WI38 (cell line): Measurements from ENCODE around the gene TBC1D24.
"Not testable (repeated sequence)": the region's sequence is repeated elsewhere in the genome, so short reads cannot be mapped to it uniquely, and the experiment has no call there.

Experiments used
- H3K4me3 ChIP-seq: 2 replicates; pipeline ENCODE4 v1.5.1; 2011; ENCODE audit warnings: low read depth, mild to moderate bottlenecking, control low read depth, low read length
- CTCF ChIP-seq: IDR thresholded peaks from 2 replicates; pipeline ENCODE4 v1.5.1; 2012; ENCODE audit warnings: low read depth, mild to moderate bottlenecking, control low read depth, low read length

Gene TBC1D24

GRCh38 chr16:2530629-2531318, 55.8 kb downstream of the TBC1D24 start:
- H3K4me3 ChIP-seq, result no peak overlapping the region
- no peak for TF ChIP-seq CTCF

GRCh38 chr16:2531371-2531695, 56.4 kb downstream of the TBC1D24 start, which contains the start of gene CEMP1:
TSS of gene CEMP1 (minus strand) at chr16:2531408. CDS start at chr16:2531073, 335 bp downstream.
- TF ChIP-seq CTCF, result no peak

GRCh38 chr16:2531696-2532493, 57.0 kb downstream of the TBC1D24 start:
- H3K4me3 ChIP-seq, result peak overlapping the region; percentile 56
- no peak for TF ChIP-seq CTCF

More at GRCh38 chr16:2531371-2531695, 56.4 kb downstream of the TBC1D24 start, which contains the start of gene CEMP1:
- H3K4me3 ChIP-seq, result peak within 1 kb of the TSS; percentile 56

GRCh38 chr16:2532494-2533141, 57.7 kb downstream of the TBC1D24 start:
- TF ChIP-seq CTCF, result no peak
- H3K4me3 ChIP-seq, result peak overlapping the region; percentile 56

GRCh38 chr16:2533142-2533755, 58.3 kb downstream of the TBC1D24 start:
- H3K4me3 ChIP-seq, result not testable (repeated sequence)

GRCh38 chr16:2533912-2534311, 59.0 kb downstream of the TBC1D24 start:
- H3K4me3 ChIP-seq, result no peak overlapping the region
- TF ChIP-seq CTCF, result no peak

GRCh38 chr16:2534335-2534734, 59.4 kb downstream of the TBC1D24 start:
- H3K4me3 ChIP-seq, result not testable (repeated sequence)

- H3K4me3 ChIP-seq, result no peak overlapping the region
- TF ChIP-seq CTCF, result no peak
Observed at GRCh38 chr16:2535625-2536013, 60.7 kb downstream of the TBC1D24 start.
